ENCODE measurements around the gene KAT14. TPM values are rescaled to one million over a fixed set of nuclear protein-coding genes. Genes with fewer than 3 reads are reported as not detected.
A peak's percentile ranks its signal among the peaks of the same experiment; 100 is the strongest.

KAT14 gene
- total RNA-seq, 2 experiments from 2014 or later, result 8.5 to 9.4 TPM

GRCh38 chr20:18166241-18166881 is 28.7 kb downstream of the KAT14 start:
- no peak for DNase-seq
- H3K27ac ChIP-seq (ENCODE audit: low read depth in 1 of 2, low read length in 2 of 2), result no peak overlapping the region
- Mint-ChIP-seq H3K9me3 (no peaks in the 10 kb centered on the region), H3K27me3 (no peaks in the 10 kb centered on the region), H3K27ac (peak overlapping the region; percentile 79), H3K36me3 (ENCODE audit: low read depth) (peaks cover 92% of the 10 kb centered on the region), H3K4me1 (ENCODE audit: low read depth) (peaks cover 59% of the 10 kb centered on the region), H3K4me3 (no peak overlapping the region)
- TF ChIP-seq CTCF (IDR thresholded peaks at IDR 0.05), result no peak
- H3K27me3 ChIP-seq (ENCODE audit: control insufficient read depth in 1 of 2, insufficient read depth in 2 of 2, low read length in 2 of 2), result no peaks in the 10 kb centered on the region
- POLR2A ChIA-PET, result interaction anchor here (1.3 to 1.4 kb wide), 3 partner anchors 28 to 121 kb away, joined by 3 to 5 read pairs (median 4); partner anchors contain the start of genes KAT14 and PET117
- intact Hi-C loops (cut with DNase I, micrococcal nuclease), result no loop called here
- CTCF ChIA-PET, result no interaction called here
- H3K4me3 ChIP-seq (ENCODE audit: low read length), result no peak overlapping the region
- H3K36me3 ChIP-seq (ENCODE audit: insufficient read depth, low read length), result peaks cover 29% of the 10 kb centered on the region
- ATAC-seq (ENCODE audit: poor library complexity), result no peak
- H3K9me3 ChIP-seq (ENCODE audit: control insufficient read depth in 1 of 2, insufficient read depth in 1 of 2, low read length in 2 of 2), result no peaks in the 10 kb centered on the region
- peaks cover 9% of the 10 kb centered on the region for H3K4me1 ChIP-seq (ENCODE audit: insufficient read depth, low read length)

- TF ChIP-seq CTCF (IDR thresholded peaks at IDR 0.05), result no peak
- Histone ChIP-seq H3K27ac (ENCODE audit: low read depth in 1 of 2, low read length in 2 of 2) (no peak overlapping the region), H3K4me3 (ENCODE audit: low read length) (no peak overlapping the region), H3K9me3 (ENCODE audit: control insufficient read depth in 1 of 2, insufficient read depth in 1 of 2, low read length in 2 of 2) (no peaks in the 10 kb centered on the region), H3K27me3 (ENCODE audit: control insufficient read depth in 1 of 2, insufficient read depth in 2 of 2, low read length in 2 of 2) (no peaks in the 10 kb centered on the region), H3K4me1 (ENCODE audit: insufficient read depth, low read length) (peaks cover 9% of the 10 kb centered on the region), H3K36me3 (ENCODE audit: insufficient read depth, low read length) (peaks cover 23% of the 10 kb centered on the region)
- intact Hi-C loops (cut with DNase I, micrococcal nuclease), result no loop called here
- DNase-seq, result no peak
- no peaks in the 10 kb centered on the region for H3K27me3 Mint-ChIP-seq
- no peak for ATAC-seq (ENCODE audit: poor library complexity)
- H3K27ac Mint-ChIP-seq, result peak overlapping the region; percentile 79
- H3K9me3 Mint-ChIP-seq, result no peaks in the 10 kb centered on the region
- H3K36me3 Mint-ChIP-seq (ENCODE audit: low read depth), result peaks cover 91% of the 10 kb centered on the region
- ChIA-PET POLR2A (interaction anchor here (1.4 kb wide), 1 partner anchor 29 kb away, joined by 5 read pairs; no protein-coding TSS in a partner anchor), CTCF (no interaction called here)
- peaks cover 59% of the 10 kb centered on the region for H3K4me1 Mint-ChIP-seq (ENCODE audit: low read depth)
- H3K4me3 Mint-ChIP-seq, result no peak overlapping the region
Observed at GRCh38 chr20:18166950-18167349, 29.3 kb downstream of the KAT14 start.

- ATAC-seq (ENCODE audit: poor library complexity), result no peak
- Mint-ChIP-seq H3K36me3 (ENCODE audit: low read depth) (peaks cover 88% of the 10 kb centered on the region), H3K9me3 (no peaks in the 10 kb centered on the region), H3K4me3 (no peak overlapping the region), H3K4me1 (ENCODE audit: low read depth) (peaks cover 36% of the 10 kb centered on the region), H3K27me3 (no peaks in the 10 kb centered on the region), H3K27ac (no peak overlapping the region)
- TF ChIP-seq CTCF (IDR thresholded peaks at IDR 0.05), result no peak
- H3K9me3 ChIP-seq (ENCODE audit: control insufficient read depth in 1 of 2, insufficient read depth in 1 of 2, low read length in 2 of 2), result no peaks in the 10 kb centered on the region
- POLR2A ChIA-PET, result interaction anchor here (0.8 kb wide), 1 partner anchor 15 kb away, joined by 3 read pairs; no protein-coding TSS in a partner anchor
- H3K27me3 ChIP-seq (ENCODE audit: control insufficient read depth in 1 of 2, insufficient read depth in 2 of 2, low read length in 2 of 2), result no peaks in the 10 kb centered on the region
- DNase-seq, result no peak
- intact Hi-C loops (cut with DNase I, micrococcal nuclease), result no loop called here
- no peak overlapping the region for H3K4me3 ChIP-seq (ENCODE audit: low read length)
- CTCF ChIA-PET, result no interaction called here
- H3K36me3 ChIP-seq (ENCODE audit: insufficient read depth, low read length), result peaks cover 19% of the 10 kb centered on the region
- H3K4me1 ChIP-seq (ENCODE audit: insufficient read depth, low read length), result no peaks in the 10 kb centered on the region
- H3K27ac ChIP-seq (ENCODE audit: low read depth in 1 of 2, low read length in 2 of 2), result no peak overlapping the region
Observed at GRCh38 chr20:18172379-18172778, 34.7 kb downstream of the KAT14 start.
